RWPE2 (cell line): Measurements from ENCODE around the gene MARK3.
"Not testable (repeated sequence)": the region's sequence is repeated elsewhere in the genome, so short reads cannot be mapped to it uniquely, and the experiment has no call there.

Experiments
- ATAC-seq: fragments of 200-7000 bp; cut with Tn5 transposase; 3 replicates; pipeline ENCODE4 v1.9.1; 2021; ENCODE audit warnings: low read depth
- DNase-seq: peaks from one replicate; pipeline ENCODE4 v3.0.0-alpha.2; 2020; ENCODE audit warnings: low spot score
- H3K27ac ChIP-seq: fragments of 450-650 bp; 2 replicates; pipeline ENCODE4 v1.5.1; 2017; ENCODE audit warnings: mild to moderate bottlenecking; ENCODE audit not compliant: poor library complexity, severe bottlenecking
- H3K27me3 ChIP-seq: fragments of 250-450 bp; sonication (Bioruptor Pico); 2 replicates; pipeline ENCODE4 v1.5.1; 2021; ENCODE audit warnings: mild to moderate bottlenecking, moderate library complexity; ENCODE audit not compliant: insufficient read depth, poor library complexity, severe bottlenecking
- H3K36me3 ChIP-seq: fragments of 250-450 bp; sonication (Bioruptor Pico); 2 replicates; pipeline ENCODE4 v1.5.1; 2020; ENCODE audit warnings: low read depth, mild to moderate bottlenecking, moderate library complexity
- H3K4me1 ChIP-seq: fragments of 250-450 bp; sonication (Bioruptor Pico); 2 replicates; pipeline ENCODE4 v1.5.1; 2021; ENCODE audit warnings: mild to moderate bottlenecking, moderate library complexity; ENCODE audit not compliant: insufficient read depth, poor library complexity, severe bottlenecking
- H3K4me3 ChIP-seq: fragments of 250-450 bp; sonication (Bioruptor Pico); 2 replicates; pipeline ENCODE4 v1.5.1; 2021; ENCODE audit warnings: mild to moderate bottlenecking, moderate library complexity; ENCODE audit not compliant: severe bottlenecking
- H3K9me3 ChIP-seq: fragments of 250-450 bp; sonication (Bioruptor Pico); 2 replicates; pipeline ENCODE4 v1.5.1; 2021; ENCODE audit warnings: mild to moderate bottlenecking, moderate library complexity; ENCODE audit not compliant: severe bottlenecking
- TF ChIP-seq, protein P1 (sequence below): fragments of 450-650 bp; IDR thresholded peaks from one replicate; pipeline ENCODE4 v1.5.1; 2017; ENCODE audit warnings: mild to moderate bottlenecking, moderate library complexity; ENCODE audit not compliant: poor library complexity, severe bottlenecking

The MARK3 gene

DNA sequence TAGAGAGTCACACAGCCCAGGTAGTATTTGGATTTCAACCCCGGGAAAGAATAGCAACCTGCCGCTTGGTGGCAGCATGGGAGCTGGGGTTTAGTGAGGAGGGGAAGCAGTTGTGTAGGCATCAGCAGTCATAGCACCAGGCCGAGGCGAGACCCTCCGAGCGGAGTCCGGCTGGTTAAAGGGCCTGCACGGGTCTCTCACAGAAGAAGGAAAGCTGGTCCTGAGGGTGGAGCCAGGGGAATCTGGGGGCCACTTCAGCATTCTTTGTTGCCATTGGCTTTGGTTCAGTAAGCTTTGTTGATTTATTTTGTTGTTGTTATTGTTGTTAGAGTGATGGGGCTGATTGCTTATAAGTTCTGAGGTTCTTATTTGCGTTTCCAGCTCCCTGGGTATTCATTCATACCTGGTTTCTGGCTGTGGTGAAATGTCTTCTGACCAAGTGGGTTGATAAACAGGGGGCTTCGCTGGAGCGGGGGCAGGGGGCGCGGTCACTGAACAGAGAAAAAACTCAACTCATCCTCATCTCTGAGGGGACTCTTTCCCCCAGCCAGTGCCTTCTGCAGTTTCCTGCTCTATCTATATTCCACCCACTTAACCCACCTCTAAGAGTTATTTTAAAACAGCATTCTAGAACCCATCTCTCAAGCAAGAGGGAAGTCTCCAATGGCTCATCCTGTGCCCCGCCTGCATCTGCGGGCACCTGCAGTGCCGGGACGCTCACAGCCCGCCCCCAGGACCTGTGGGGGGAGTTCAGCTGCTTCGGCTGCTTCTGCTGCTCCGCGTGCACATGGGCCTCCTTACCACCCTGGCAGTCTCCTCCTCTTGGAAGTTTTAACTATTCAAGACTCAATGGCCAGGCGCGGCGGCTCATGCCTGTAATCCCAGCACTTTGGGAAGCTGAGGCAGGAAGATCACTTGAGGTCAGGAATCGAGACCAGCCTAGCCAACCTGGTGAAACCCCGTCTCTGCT, 125.8 kb downstream of the MARK3 start:
- Histone ChIP-seq H3K36me3 (peaks cover 48% of the 10 kb centered on the region), H3K27ac (peak overlapping the region; percentile 76), H3K27me3 (no peaks in the 10 kb centered on the region), H3K4me1 (peaks cover 18% of the 10 kb centered on the region), H3K9me3 (no peaks in the 10 kb centered on the region), H3K4me3 (no peak overlapping the region)
- peak; percentile 66 for DNase-seq
- ATAC-seq, result no peak
- TF ChIP-seq, protein P1, sequence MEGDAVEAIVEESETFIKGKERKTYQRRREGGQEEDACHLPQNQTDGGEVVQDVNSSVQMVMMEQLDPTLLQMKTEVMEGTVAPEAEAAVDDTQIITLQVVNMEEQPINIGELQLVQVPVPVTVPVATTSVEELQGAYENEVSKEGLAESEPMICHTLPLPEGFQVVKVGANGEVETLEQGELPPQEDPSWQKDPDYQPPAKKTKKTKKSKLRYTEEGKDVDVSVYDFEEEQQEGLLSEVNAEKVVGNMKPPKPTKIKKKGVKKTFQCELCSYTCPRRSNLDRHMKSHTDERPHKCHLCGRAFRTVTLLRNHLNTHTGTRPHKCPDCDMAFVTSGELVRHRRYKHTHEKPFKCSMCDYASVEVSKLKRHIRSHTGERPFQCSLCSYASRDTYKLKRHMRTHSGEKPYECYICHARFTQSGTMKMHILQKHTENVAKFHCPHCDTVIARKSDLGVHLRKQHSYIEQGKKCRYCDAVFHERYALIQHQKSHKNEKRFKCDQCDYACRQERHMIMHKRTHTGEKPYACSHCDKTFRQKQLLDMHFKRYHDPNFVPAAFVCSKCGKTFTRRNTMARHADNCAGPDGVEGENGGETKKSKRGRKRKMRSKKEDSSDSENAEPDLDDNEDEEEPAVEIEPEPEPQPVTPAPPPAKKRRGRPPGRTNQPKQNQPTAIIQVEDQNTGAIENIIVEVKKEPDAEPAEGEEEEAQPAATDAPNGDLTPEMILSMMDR, result no peak

DNA sequence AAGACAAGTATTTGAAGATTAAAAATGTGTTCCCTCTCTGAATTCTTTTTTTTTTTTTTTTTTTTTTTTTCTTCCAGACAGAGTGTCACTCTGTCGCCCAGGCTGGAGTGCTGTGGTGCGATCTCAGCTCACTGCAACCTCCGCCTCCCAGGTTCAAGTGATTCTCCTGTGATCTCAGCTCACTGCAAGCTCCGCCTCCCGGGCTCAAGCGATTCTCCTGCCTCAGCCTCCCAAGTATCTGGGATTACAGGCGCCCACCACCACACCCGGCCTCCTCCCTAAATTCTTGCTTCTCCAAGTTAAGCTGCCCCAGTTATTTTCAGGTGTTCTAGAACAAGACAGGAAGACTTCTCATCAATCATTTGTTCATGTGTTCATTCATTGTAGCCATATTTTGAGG, 127.0 kb downstream of the MARK3 start:
- not testable (repeated sequence) for H3K27me3 ChIP-seq, ATAC-seq, H3K9me3 ChIP-seq, DNase-seq, H3K4me3 ChIP-seq
- peaks cover 18% of the 10 kb centered on the region for H3K4me1 ChIP-seq
- peak overlapping the region; percentile 76 for H3K27ac ChIP-seq
- peaks cover 41% of the 10 kb centered on the region for H3K36me3 ChIP-seq

DNA sequence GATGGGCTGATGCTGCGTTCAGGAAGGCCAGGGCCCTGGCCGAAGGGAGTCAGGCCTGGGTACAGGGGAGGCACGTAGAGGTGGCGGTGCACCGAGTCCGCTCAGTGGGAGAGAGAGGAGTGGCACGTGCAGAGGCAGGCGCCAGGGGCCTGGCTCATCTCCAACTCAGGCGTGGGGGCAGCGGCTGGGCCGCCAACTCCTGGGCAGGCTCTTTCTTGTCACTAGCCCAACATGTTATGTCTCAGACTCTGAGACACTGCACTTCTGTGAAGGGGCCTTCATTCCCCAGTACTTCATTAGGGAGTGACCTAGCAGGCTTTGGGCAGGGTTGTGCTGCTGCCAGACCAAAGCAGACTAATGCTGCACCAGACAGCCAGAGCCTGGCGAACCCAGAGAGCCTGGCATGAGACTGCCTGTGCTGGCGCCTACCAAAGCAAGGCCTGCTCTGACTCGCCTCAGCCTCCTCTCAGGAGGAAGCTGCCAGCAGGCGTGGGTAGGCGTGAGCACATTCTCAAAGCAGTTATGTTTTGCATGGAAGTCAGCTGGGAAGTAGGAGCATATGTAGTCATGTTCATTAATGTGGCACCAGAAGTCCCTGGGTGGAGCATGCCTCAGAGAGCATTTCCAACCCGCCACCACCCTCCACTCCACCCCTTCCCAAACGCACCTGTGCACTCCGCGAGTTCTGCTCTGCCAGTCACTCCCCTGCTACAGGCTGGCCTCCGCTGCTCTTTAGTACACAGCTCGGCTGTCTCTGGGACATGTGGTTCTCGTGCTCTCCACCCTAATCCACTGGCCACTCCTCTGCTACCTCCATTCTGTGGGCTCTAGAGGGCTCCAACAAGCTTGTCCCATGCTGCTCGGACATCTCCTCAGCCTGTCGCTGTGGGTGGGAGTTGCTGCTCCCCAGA, 127.7 kb downstream of the MARK3 start:
- Histone ChIP-seq H3K4me3 (no peak overlapping the region), H3K27me3 (no peaks in the 10 kb centered on the region), H3K4me1 (peaks cover 18% of the 10 kb centered on the region), H3K36me3 (peaks cover 33% of the 10 kb centered on the region), H3K9me3 (no peaks in the 10 kb centered on the region), H3K27ac (peak overlapping the region; percentile 76)
- ATAC-seq (peak; percentile 91), DNase-seq (peak; percentile 95)
- TF ChIP-seq, protein P1, result peak; percentile 12

DNA sequence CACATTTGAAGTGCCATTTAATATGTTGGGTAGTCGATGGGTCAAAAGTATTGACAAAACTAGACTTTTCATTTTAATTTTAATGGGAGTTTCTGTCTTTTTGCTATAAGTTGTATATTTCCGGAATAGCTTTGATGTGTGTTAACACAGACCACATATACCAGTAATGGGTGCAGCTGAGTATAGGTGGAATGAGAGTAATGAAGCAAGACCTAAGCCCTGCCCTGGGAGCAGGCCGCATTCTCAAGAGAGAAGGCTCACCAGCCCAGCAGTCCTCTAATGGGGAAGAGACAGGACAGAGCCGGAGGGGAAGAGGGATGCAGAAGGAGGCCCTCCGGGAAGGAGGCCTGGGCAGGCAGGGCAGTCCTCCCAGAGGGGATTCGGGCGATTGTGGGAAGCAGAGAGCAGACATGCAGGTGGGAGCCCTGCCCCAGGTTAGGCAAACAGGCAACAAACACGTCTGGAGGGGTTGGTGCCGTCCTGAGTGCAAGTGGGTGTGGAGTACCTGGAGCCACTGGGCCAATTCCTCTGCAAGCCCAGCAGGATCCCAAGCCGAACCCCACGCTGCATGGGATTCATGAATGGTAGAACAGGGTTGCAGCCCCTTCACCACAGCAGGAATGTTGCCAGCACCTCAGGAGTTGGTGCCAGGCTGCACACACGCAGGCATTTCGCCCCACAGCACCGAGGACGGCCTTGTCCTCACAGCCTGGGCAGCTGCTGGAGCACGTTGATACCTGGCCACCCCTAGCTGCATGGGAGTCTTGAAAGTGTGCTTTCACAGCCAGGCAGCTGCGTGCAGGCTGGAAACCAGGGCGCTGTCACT, 129.6 kb downstream of the MARK3 start:
- Histone ChIP-seq H3K4me3 (no peak overlapping the region), H3K36me3 (peaks cover 19% of the 10 kb centered on the region), H3K9me3 (no peaks in the 10 kb centered on the region), H3K27ac (no peak overlapping the region), H3K27me3 (no peaks in the 10 kb centered on the region), H3K4me1 (peaks cover 32% of the 10 kb centered on the region)
- TF ChIP-seq, protein P1, result no peak
- ATAC-seq, result no peak
- peak; percentile 60 for DNase-seq
